HCT116 (cell line): Measurements from ENCODE around the gene CHML. TPM values are rescaled to one million over a fixed set of nuclear protein-coding genes. Genes with fewer than 3 reads are reported as not detected.

ENCODE experiments used
- ATAC-seq: fragments of 200-7000 bp; cut with Tn5 transposase; 2 replicates; pipeline ENCODE4 v1.9.1; 2020; ENCODE audit warnings: mild to moderate bottlenecking, moderate library complexity
- BruUV-seq: library from RNA; stranded (reverse); fragments of 400-500 nt; replicated peaks from 2 replicates; lab custom pipeline; 2021; lab: Mats Ljungman, UMichigan
- CTCF ChIA-PET: fragments of 300-600 bp; sonication (Branson Sonifier 250); formaldehyde crosslinking; loops from one replicate; lab custom pipeline; 2021; ENCODE audit warnings: antibody characterized with exemption; lab: Charles Lee
- POLR2A ChIA-PET: fragments of 300-600, 350-600 bp; sonication (Branson Sonifier 250); formaldehyde crosslinking; loops from one replicate; lab custom pipeline; 2021; ENCODE audit warnings: antibody characterized with exemption; lab: Charles Lee
- RAD21 ChIA-PET, 2 experiments: fragments of 300-600 bp; sonication (Branson Sonifier 250); formaldehyde crosslinking; loops; one replicate each; lab custom pipeline; 2023; ENCODE audit warnings: low total read pairs in 2 of 2; ENCODE audit not compliant: uncharacterized antibody in 2 of 2, unreplicated experiment in 2 of 2, low non-redundant PET in 1 of 2; lab: Charles Lee
- DNase-seq: peaks from one replicate; pipeline ENCODE4 v3.0.0-alpha.2; 2010; ENCODE audit warnings: low read depth, low spot score
- H2AFZ ChIP-seq: fragments of 200-600 bp; shearing (Covaris generic), sonication (generic); 2 replicates; pipeline ENCODE4 v1.6.1; 2017; ENCODE audit warnings: low read depth, mixed run types, mixed read lengths, antibody characterized with exemption, low read length; ENCODE audit not compliant: poor library complexity, severe bottlenecking
- H3K27ac ChIP-seq: 2 replicates; pipeline ENCODE4 v1.5.1; 2012; ENCODE audit warnings: low read depth, low read length
- H3K27me3 ChIP-seq: fragments of 200-600 bp; sonication (generic); 2 replicates; pipeline ENCODE4 v1.6.1; 2016; ENCODE audit warnings: mixed run types, low read length, mixed read lengths; ENCODE audit not compliant: insufficient read depth
- H3K36me3 ChIP-seq, 2 experiments: fragments of 200-500 bp in 1 of 2; fragments of 200-600 bp in 1 of 2; sonication (Bioruptor generic) in 1 of 2; sonication (generic) in 1 of 2; 2 replicates each; pipeline versions ENCODE4 v1.5.1 to v1.6.1; 2014 to 2016; ENCODE audit warnings: low read length in 2 of 2, inconsistent platforms in 1 of 2, mixed read lengths in 1 of 2, mixed run types in 1 of 2; ENCODE audit not compliant: insufficient read depth in 2 of 2, control insufficient read depth in 1 of 2
- H3K4me1 ChIP-seq, 2 experiments: fragments of 200-600 bp in 1 of 2; sonication (generic) in 1 of 2; 2 replicates each; pipeline versions ENCODE4 v1.5.1 to v1.6.1; 2012 to 2017; ENCODE audit warnings: low read length in 2 of 2, inconsistent platforms in 1 of 2, mild to moderate bottlenecking in 1 of 2, mixed read lengths in 1 of 2, mixed run types in 1 of 2, moderate library complexity in 1 of 2; ENCODE audit not compliant: insufficient read depth in 2 of 2, control insufficient read depth in 1 of 2
- H3K4me2 ChIP-seq: fragments of 200-600 bp; sonication (generic); 2 replicates; pipeline ENCODE4 v1.6.1; 2017; ENCODE audit warnings: mixed run types, low read length, mixed read lengths
- H3K4me3 ChIP-seq, 2 experiments: fragments of 200-600 bp in 1 of 2; sonication (generic) in 1 of 2; replicated peaks in 1 of 2; 2 replicates each; pipeline ENCODE4 v1.5.1; 2011 to 2016; ENCODE audit warnings: low read length in 2 of 2, control low read depth in 1 of 2, low read depth in 1 of 2, mild to moderate bottlenecking in 1 of 2, mixed read lengths in 1 of 2, mixed run types in 1 of 2
- H3K79me2 ChIP-seq: fragments of 200-600 bp; sonication (generic); 2 replicates; pipeline ENCODE4 v1.6.1; 2017; ENCODE audit warnings: mild to moderate bottlenecking, mixed run types, low read length, moderate library complexity, mixed read lengths; ENCODE audit not compliant: insufficient read depth
- H3K9ac ChIP-seq: fragments of 200-600 bp; sonication (generic); 2 replicates; pipeline ENCODE4 v1.6.1; 2016; ENCODE audit warnings: low read length, mixed read lengths
- H3K9me2 ChIP-seq: fragments of 200-600 bp; sonication (generic), shearing (Covaris generic); 2 replicates; pipeline ENCODE4 v1.6.1; 2017; ENCODE audit warnings: mixed run types, mild to moderate bottlenecking, moderate library complexity; ENCODE audit not compliant: insufficient read depth
- H3K9me3 ChIP-seq, 2 experiments: fragments of 200-500 bp in 1 of 2; fragments of 200-600 bp in 1 of 2; sonication (Bioruptor generic) in 1 of 2; sonication (generic) in 1 of 2; 2 replicates each; pipeline ENCODE4 v1.6.1; 2014 to 2017; ENCODE audit warnings: low read length in 2 of 2, mixed read lengths in 2 of 2, inconsistent platforms in 1 of 2, low read depth in 1 of 2, mild to moderate bottlenecking in 1 of 2, mixed run types in 1 of 2, moderate library complexity in 1 of 2; ENCODE audit not compliant: control insufficient read depth in 1 of 2, insufficient read depth in 1 of 2
- H4K20me1 ChIP-seq: fragments of 200-600 bp; sonication (generic), shearing (Covaris generic); 2 replicates; pipeline ENCODE4 v1.6.1; 2017; ENCODE audit warnings: mixed run types, mild to moderate bottlenecking, moderate library complexity; ENCODE audit not compliant: insufficient read depth
- ATF3 ChIP-seq: IDR thresholded peaks from 2 replicates; pipeline ENCODE4 v1.6.1; 2012
- CBX3 ChIP-seq: IDR thresholded peaks from 2 replicates; pipeline ENCODE4 v1.6.1; 2012; ENCODE audit warnings: low read depth
- EZH2phosphoT487 ChIP-seq: fragments of 200-600 bp; IDR thresholded peaks from 2 replicates; pipeline ENCODE4 v1.6.1; 2018; ENCODE audit warnings: antibody characterized with exemption, borderline replicate concordance
- FOSL1 ChIP-seq: IDR thresholded peaks from 2 replicates; pipeline ENCODE4 v1.6.1; 2012; ENCODE audit warnings: low read depth
- JUND ChIP-seq: IDR thresholded peaks from 2 replicates; pipeline ENCODE4 v1.6.1; 2012
- POLR2AphosphoS5 ChIP-seq: IDR thresholded peaks from 2 replicates; pipeline ENCODE4 v1.6.1; 2011; ENCODE audit warnings: mild to moderate bottlenecking, low read depth, low read length, moderate library complexity
- SP1 ChIP-seq: IDR thresholded peaks from 2 replicates; pipeline ENCODE4 v1.6.1; 2012; ENCODE audit warnings: low read depth
- SRF ChIP-seq: IDR thresholded peaks from 2 replicates; pipeline ENCODE4 v1.6.1; 2012; ENCODE audit warnings: low read depth
- ZBTB33 ChIP-seq: IDR thresholded peaks from 2 replicates; pipeline ENCODE4 v1.6.1; 2011; ENCODE audit warnings: mild to moderate bottlenecking, low read length, moderate library complexity; ENCODE audit not compliant: insufficient replicate concordance; ENCODE audit errors: extremely low read depth
- ZFX ChIP-seq: fragments of 450-650 bp; IDR thresholded peaks from 2 replicates; pipeline ENCODE4 v1.6.1; 2017
- intact Hi-C: fragments of 100-400 bp; cut with micrococcal nuclease; formaldehyde crosslinking; loops from 2 replicates; pipeline ENCODE4 v1.10.0; 2022
- total RNA-seq: library from RNA; stranded (reverse); gene quantifications from one replicate; pipeline ENCODE4 v1.2.1, GENCODE V29; 2021; ENCODE audit not compliant: unreplicated experiment
- TF ChIP-seq, protein P1 (sequence below): IDR thresholded peaks from 2 replicates; pipeline ENCODE4 v1.6.1; 2012; ENCODE audit warnings: low read depth

CHML gene
- total RNA-seq, 1 experiment from 2014 or later, result 9.7 TPM

GRCh38 chr1:241646201-241646600 lies 6.0 kb upstream of the CHML start:
- Histone ChIP-seq H3K27me3 (no peaks in the 10 kb centered on the region), H3K4me2 (no peak overlapping the region)
- CTCF ChIA-PET, result no interaction called here
- TF ChIP-seq ZBTB33 (no peak), SRF (no peak), JUND (no peak), ZFX (no peak), SP1 (no peak), ATF3 (no peak), EZH2phosphoT487 (no peak), CBX3 (no peak), POLR2AphosphoS5 (no peak), FOSL1 (no peak)
- TF ChIP-seq, protein P1, sequence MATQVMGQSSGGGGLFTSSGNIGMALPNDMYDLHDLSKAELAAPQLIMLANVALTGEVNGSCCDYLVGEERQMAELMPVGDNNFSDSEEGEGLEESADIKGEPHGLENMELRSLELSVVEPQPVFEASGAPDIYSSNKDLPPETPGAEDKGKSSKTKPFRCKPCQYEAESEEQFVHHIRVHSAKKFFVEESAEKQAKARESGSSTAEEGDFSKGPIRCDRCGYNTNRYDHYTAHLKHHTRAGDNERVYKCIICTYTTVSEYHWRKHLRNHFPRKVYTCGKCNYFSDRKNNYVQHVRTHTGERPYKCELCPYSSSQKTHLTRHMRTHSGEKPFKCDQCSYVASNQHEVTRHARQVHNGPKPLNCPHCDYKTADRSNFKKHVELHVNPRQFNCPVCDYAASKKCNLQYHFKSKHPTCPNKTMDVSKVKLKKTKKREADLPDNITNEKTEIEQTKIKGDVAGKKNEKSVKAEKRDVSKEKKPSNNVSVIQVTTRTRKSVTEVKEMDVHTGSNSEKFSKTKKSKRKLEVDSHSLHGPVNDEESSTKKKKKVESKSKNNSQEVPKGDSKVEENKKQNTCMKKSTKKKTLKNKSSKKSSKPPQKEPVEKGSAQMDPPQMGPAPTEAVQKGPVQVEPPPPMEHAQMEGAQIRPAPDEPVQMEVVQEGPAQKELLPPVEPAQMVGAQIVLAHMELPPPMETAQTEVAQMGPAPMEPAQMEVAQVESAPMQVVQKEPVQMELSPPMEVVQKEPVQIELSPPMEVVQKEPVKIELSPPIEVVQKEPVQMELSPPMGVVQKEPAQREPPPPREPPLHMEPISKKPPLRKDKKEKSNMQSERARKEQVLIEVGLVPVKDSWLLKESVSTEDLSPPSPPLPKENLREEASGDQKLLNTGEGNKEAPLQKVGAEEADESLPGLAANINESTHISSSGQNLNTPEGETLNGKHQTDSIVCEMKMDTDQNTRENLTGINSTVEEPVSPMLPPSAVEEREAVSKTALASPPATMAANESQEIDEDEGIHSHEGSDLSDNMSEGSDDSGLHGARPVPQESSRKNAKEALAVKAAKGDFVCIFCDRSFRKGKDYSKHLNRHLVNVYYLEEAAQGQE, result no peak
- TF ChIP-seq, all 23 proteins: peak for 0
- no peak overlapping the region for H3K27ac ChIP-seq
- intact Hi-C loops, result no loop called here
- H3K9me2 ChIP-seq, result no peaks in the 10 kb centered on the region
- BruUV-seq, result no TSS peak
- DNase-seq (no peak), ATAC-seq (no peak)
- no peaks in the 10 kb centered on the region for H3K36me3 ChIP-seq
- no peak overlapping the region for H3K4me3 ChIP-seq
- no peaks in the 10 kb centered on the region for H4K20me1 ChIP-seq
- H3K79me2 ChIP-seq, result no peaks in the 10 kb centered on the region
- H3K9ac ChIP-seq, result no peak overlapping the region
- RAD21 ChIA-PET, result no interaction called here
- H3K4me1 ChIP-seq, result peaks cover 0 to 13% of the 10 kb centered on the region in 2 experiments; a peak in 2 of 4 replicates
- H2AFZ ChIP-seq, result no peak overlapping the region
- POLR2A ChIA-PET, result no interaction called here
- no peaks in the 10 kb centered on the region for H3K9me3 ChIP-seq
